ENCODE measurements around the gene DAP.

- TF ChIP-seq CTCF (IDR thresholded peaks at IDR 0.05): no peak
- TF ChIP-seq RAD21 (conservative IDR thresholded peaks at IDR 0.05 in 1 of 2, IDR thresholded peaks at IDR 0.05 in 1 of 2): no peak
- no peak for TF ChIP-seq REST (IDR thresholded peaks at IDR 0.05)
- TF ChIP-seq FOXS1 (CRISPR knock-in tag; IDR thresholded peaks at IDR 0.05): no peak
- TF ChIP-seq KDM1A (IDR thresholded peaks at IDR 0.05; ENCODE audit: low read depth): no peak
- TF ChIP-seq JUNB (IDR thresholded peaks at IDR 0.05): no peak
- no peak for TF ChIP-seq SREBF2 (IDR thresholded peaks at IDR 0.05)
- TF ChIP-seq MAX (IDR thresholded peaks at IDR 0.05): no peak
- no peak for TF ChIP-seq POLR2A (IDR thresholded peaks at IDR 0.05; ENCODE audit: low read length)
Observed at GRCh38 chr5:10667431-10668057, 93.5 kb downstream of the DAP start.

Measured in A549 (cell line).